ENCODE measurements around the gene CDK2. TPM values are rescaled to one million over a fixed set of nuclear protein-coding genes. Genes with fewer than 3 reads are reported as not detected.

CDK2 gene
- polyA plus RNA-seq, 4 donors = 7.6 to 69.3 (median 15.3) TPM

GRCh38 chr12:55942055-55942454 is 24.6 kb upstream of the CDK2 start:
- H3K4me1 ChIP-seq (ENCODE audit: control insufficient read depth in 3 of 3, insufficient read depth in 2 of 3, low read depth in 1 of 3, low read length in 2 of 3) = peaks cover 0 to 11% (median 4%) of the 10 kb centered on the region in 3 donors
- no peak for FAIRE-seq
- WGBS, 3 donors = 84 to 93% (median 89%) methylated on average over 4 of the region's 4 CpGs
- H3K27ac ChIP-seq (ENCODE audit: low read depth in 1 of 3, low read length in 2 of 3) = peak overlapping the region in 1 of 3 donors; percentile 60
- no peak for DNase-seq
- no peak overlapping the region for H3K4me3 ChIP-seq (ENCODE audit: low read depth in 1 of 3, low read length in 3 of 3)
- peaks cover 11 to 28% (median 25%) of the 10 kb centered on the region in 3 donors for H3K36me3 ChIP-seq (ENCODE audit: control insufficient read depth in 3 of 3, insufficient read depth in 2 of 3, low read depth in 1 of 3, low read length in 3 of 3)
- H3K27me3 ChIP-seq (ENCODE audit: control insufficient read depth in 3 of 3, insufficient read depth in 3 of 3, low read length in 3 of 3) = no peaks in the 10 kb centered on the region
- no peaks in the 10 kb centered on the region for H3K9me3 ChIP-seq (ENCODE audit: control insufficient read depth in 2 of 2, insufficient read depth in 1 of 2, low read depth in 1 of 2, low read length in 1 of 2)

- peak; percentile 39 to 77 for DNase-seq
- Histone ChIP-seq H3K4me1 (ENCODE audit: control insufficient read depth in 3 of 3, insufficient read depth in 2 of 3, low read depth in 1 of 3, low read length in 2 of 3) (peaks cover 0 to 11% (median 0%) of the 10 kb centered on the region in 3 donors), H3K27ac (ENCODE audit: low read depth in 1 of 3, low read length in 2 of 3) (no peak overlapping the region), H3K4me3 (ENCODE audit: low read depth in 1 of 3, low read length in 3 of 3) (no peak overlapping the region), H3K36me3 (ENCODE audit: control insufficient read depth in 3 of 3, insufficient read depth in 2 of 3, low read depth in 1 of 3, low read length in 3 of 3) (peaks cover 8 to 28% (median 25%) of the 10 kb centered on the region in 3 donors), H3K9me3 (ENCODE audit: control insufficient read depth in 2 of 2, insufficient read depth in 1 of 2, low read depth in 1 of 2, low read length in 1 of 2) (no peaks in the 10 kb centered on the region), H3K27me3 (ENCODE audit: control insufficient read depth in 3 of 3, insufficient read depth in 3 of 3, low read length in 3 of 3) (no peaks in the 10 kb centered on the region)
- WGBS, 3 donors = 58 to 91% (median 63%) methylated on average over 1 of the region's 1 CpG
- FAIRE-seq = no peak
Measured at GRCh38 chr12:55942577-55943136, 24.0 kb upstream of the CDK2 start.

- Histone ChIP-seq H3K4me1 (ENCODE audit: control insufficient read depth in 3 of 3, insufficient read depth in 2 of 3, low read depth in 1 of 3, low read length in 2 of 3) (peaks cover 0 to 2% (median 0%) of the 10 kb centered on the region in 3 donors), H3K36me3 (ENCODE audit: control insufficient read depth in 3 of 3, insufficient read depth in 2 of 3, low read depth in 1 of 3, low read length in 3 of 3) (peaks cover 6 to 21% (median 13%) of the 10 kb centered on the region in 3 donors), H3K27me3 (ENCODE audit: control insufficient read depth in 3 of 3, insufficient read depth in 3 of 3, low read length in 3 of 3) (no peaks in the 10 kb centered on the region), H3K27ac (ENCODE audit: low read depth in 1 of 3, low read length in 2 of 3) (no peak overlapping the region), H3K4me3 (ENCODE audit: low read depth in 1 of 3, low read length in 3 of 3) (no peak overlapping the region), H3K9me3 (ENCODE audit: control insufficient read depth in 2 of 2, insufficient read depth in 1 of 2, low read depth in 1 of 2, low read length in 1 of 2) (no peaks in the 10 kb centered on the region)
- WGBS, 3 donors = 79 to 83% (median 81%) methylated on average over 6 of the region's 6 CpGs
- no peak for DNase-seq
- no peak for FAIRE-seq
Measured at GRCh38 chr12:55946553-55946952, 20.1 kb upstream of the CDK2 start.

GRCh38 chr12:55955344-55955743 is 11.3 kb upstream of the CDK2 start:
- no peaks in the 10 kb centered on the region for H3K9me3 ChIP-seq (ENCODE audit: control insufficient read depth in 2 of 2, insufficient read depth in 1 of 2, low read depth in 1 of 2, low read length in 1 of 2)
- FAIRE-seq (no peak), DNase-seq (no peak)
- no peak overlapping the region for H3K4me3 ChIP-seq (ENCODE audit: low read depth in 1 of 3, low read length in 3 of 3)
- H3K27ac ChIP-seq (ENCODE audit: low read depth in 1 of 3, low read length in 2 of 3) = no peak overlapping the region
- 88 to 94% (median 92%) methylated on average over 4 of the region's 4 CpGs for WGBS, 3 donors
- H3K36me3 ChIP-seq (ENCODE audit: control insufficient read depth in 3 of 3, insufficient read depth in 2 of 3, low read depth in 1 of 3, low read length in 3 of 3) = peaks cover 0 to 24% (median 22%) of the 10 kb centered on the region in 3 donors
- H3K27me3 ChIP-seq (ENCODE audit: control insufficient read depth in 3 of 3, insufficient read depth in 3 of 3, low read length in 3 of 3) = no peaks in the 10 kb centered on the region
- peaks cover 3 to 29% (median 4%) of the 10 kb centered on the region in 3 donors for H3K4me1 ChIP-seq (ENCODE audit: control insufficient read depth in 3 of 3, insufficient read depth in 2 of 3, low read depth in 1 of 3, low read length in 2 of 3)

- Histone ChIP-seq H3K27me3 (ENCODE audit: control insufficient read depth in 3 of 3, insufficient read depth in 3 of 3, low read length in 3 of 3) (no peaks in the 10 kb centered on the region), H3K4me3 (ENCODE audit: low read depth in 1 of 3, low read length in 3 of 3) (no peak overlapping the region), H3K27ac (ENCODE audit: low read depth in 1 of 3, low read length in 2 of 3) (no peak overlapping the region), H3K36me3 (ENCODE audit: control insufficient read depth in 3 of 3, insufficient read depth in 2 of 3, low read depth in 1 of 3, low read length in 3 of 3) (peaks cover 0 to 24% (median 22%) of the 10 kb centered on the region in 3 donors), H3K9me3 (ENCODE audit: control insufficient read depth in 2 of 2, insufficient read depth in 1 of 2, low read depth in 1 of 2, low read length in 1 of 2) (no peaks in the 10 kb centered on the region), H3K4me1 (ENCODE audit: control insufficient read depth in 3 of 3, insufficient read depth in 2 of 3, low read depth in 1 of 3, low read length in 2 of 3) (peaks cover 3 to 29% (median 4%) of the 10 kb centered on the region in 3 donors)
- FAIRE-seq (no peak), DNase-seq (peak; percentile 73 to 77)
- 87 to 93% (median 88%) methylated on average over 6 of the region's 6 CpGs for WGBS, 3 donors
Measured at GRCh38 chr12:55955800-55956508, 10.7 kb upstream of the CDK2 start.

- no peaks in the 10 kb centered on the region for H3K9me3 ChIP-seq (ENCODE audit: control insufficient read depth in 2 of 2, insufficient read depth in 1 of 2, low read depth in 1 of 2, low read length in 1 of 2)
- H3K4me3 ChIP-seq (ENCODE audit: low read depth in 1 of 3, low read length in 3 of 3) = no peak overlapping the region
- H3K36me3 ChIP-seq (ENCODE audit: control insufficient read depth in 3 of 3, insufficient read depth in 2 of 3, low read depth in 1 of 3, low read length in 3 of 3) = peaks cover 0 to 14% (median 14%) of the 10 kb centered on the region in 3 donors
- no peak for FAIRE-seq
- no peaks in the 10 kb centered on the region for H3K27me3 ChIP-seq (ENCODE audit: control insufficient read depth in 3 of 3, insufficient read depth in 3 of 3, low read length in 3 of 3)
- DNase-seq = peak in 1 of 2 donors; percentile 83
- H3K27ac ChIP-seq (ENCODE audit: low read depth in 1 of 3, low read length in 2 of 3) = peak overlapping the region in 1 of 3 donors; percentile 45
- H3K4me1 ChIP-seq (ENCODE audit: control insufficient read depth in 3 of 3, insufficient read depth in 2 of 3, low read depth in 1 of 3, low read length in 2 of 3) = peaks cover 3 to 29% (median 4%) of the 10 kb centered on the region in 3 donors
- 23 to 70% (median 54%) methylated on average over 5 of the region's 5 CpGs for WGBS, 3 donors
Measured at GRCh38 chr12:55957106-55957859, 9.3 kb upstream of the CDK2 start.

GRCh38 chr12:55963760-55964159 is 2.9 kb upstream of the CDK2 start:
- Histone ChIP-seq H3K27ac (ENCODE audit: low read depth in 1 of 3, low read length in 2 of 3) (no peak overlapping the region), H3K4me3 (ENCODE audit: low read depth in 1 of 3, low read length in 3 of 3) (no peak overlapping the region), H3K4me1 (ENCODE audit: control insufficient read depth in 3 of 3, insufficient read depth in 2 of 3, low read depth in 1 of 3, low read length in 2 of 3) (peaks cover 0 to 20% (median 8%) of the 10 kb centered on the region in 3 donors), H3K36me3 (ENCODE audit: control insufficient read depth in 3 of 3, insufficient read depth in 2 of 3, low read depth in 1 of 3, low read length in 3 of 3) (no peaks in the 10 kb centered on the region), H3K9me3 (ENCODE audit: control insufficient read depth in 2 of 2, insufficient read depth in 1 of 2, low read depth in 1 of 2, low read length in 1 of 2) (no peaks in the 10 kb centered on the region), H3K27me3 (ENCODE audit: control insufficient read depth in 3 of 3, insufficient read depth in 3 of 3, low read length in 3 of 3) (no peaks in the 10 kb centered on the region)
- FAIRE-seq = no peak
- WGBS, 3 donors = 75 to 93% (median 88%) methylated on average over 2 of the region's 2 CpGs
- DNase-seq = no peak

GRCh38 chr12:55965240-55965639 is 1.4 kb upstream of the CDK2 start:
- Histone ChIP-seq H3K9me3 (ENCODE audit: control insufficient read depth in 2 of 2, insufficient read depth in 1 of 2, low read depth in 1 of 2, low read length in 1 of 2) (no peaks in the 10 kb centered on the region), H3K4me1 (ENCODE audit: control insufficient read depth in 3 of 3, insufficient read depth in 2 of 3, low read depth in 1 of 3, low read length in 2 of 3) (peaks cover 0 to 20% (median 8%) of the 10 kb centered on the region in 3 donors), H3K27ac (ENCODE audit: low read depth in 1 of 3, low read length in 2 of 3) (peak overlapping the region in 1 of 3 donors; percentile 83), H3K36me3 (ENCODE audit: control insufficient read depth in 3 of 3, insufficient read depth in 2 of 3, low read depth in 1 of 3, low read length in 3 of 3) (peaks cover 0 to 4% (median 0%) of the 10 kb centered on the region in 3 donors), H3K4me3 (ENCODE audit: low read depth in 1 of 3, low read length in 3 of 3) (no peak overlapping the region), H3K27me3 (ENCODE audit: control insufficient read depth in 3 of 3, insufficient read depth in 3 of 3, low read length in 3 of 3) (no peaks in the 10 kb centered on the region)
- DNase-seq (no peak), FAIRE-seq (no peak)
- 79 to 98% (median 89%) methylated on average over 5 of the region's 5 CpGs for WGBS, 3 donors

Data from small intestine (tissue), 7 donors.